ENCODE data around the gene STAT1.

STAT1 gene

DNA sequence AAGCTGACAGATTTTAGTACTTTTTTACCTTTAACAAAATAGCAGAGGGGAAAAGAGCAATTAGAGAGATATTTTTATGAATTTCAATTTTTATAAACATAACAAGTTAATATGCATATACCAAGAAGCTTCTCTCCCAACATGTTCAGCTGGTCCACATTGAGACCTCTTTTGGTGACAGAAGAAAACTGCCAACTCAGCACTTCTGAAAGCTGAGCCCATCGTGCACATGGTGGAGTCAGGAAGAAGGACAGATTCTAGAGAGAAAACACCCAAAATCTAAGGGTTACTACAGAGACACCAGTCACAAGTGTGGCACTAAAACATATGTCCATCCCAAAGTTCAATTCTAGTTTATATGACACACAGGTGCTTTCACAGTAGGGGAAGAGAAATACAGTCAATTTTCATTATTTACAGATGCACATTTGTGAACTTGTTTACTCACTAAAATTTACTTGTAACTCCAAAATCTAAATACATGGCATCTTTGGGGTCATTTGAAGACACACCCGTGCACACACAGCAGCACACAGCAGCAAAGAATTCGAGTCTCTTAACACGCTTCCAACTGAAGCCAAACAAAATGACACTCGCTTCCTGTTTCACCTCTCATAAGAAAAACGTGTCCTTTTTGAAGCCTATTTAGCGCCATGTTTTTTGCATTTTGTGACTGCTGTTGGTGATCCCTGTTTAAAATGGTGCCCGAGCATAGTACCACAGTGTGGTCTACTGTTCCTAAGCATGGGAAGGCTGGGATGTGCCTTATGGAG lies 31.5 kb downstream of the STAT1 start:
- TF ChIP-seq, protein P1, sequence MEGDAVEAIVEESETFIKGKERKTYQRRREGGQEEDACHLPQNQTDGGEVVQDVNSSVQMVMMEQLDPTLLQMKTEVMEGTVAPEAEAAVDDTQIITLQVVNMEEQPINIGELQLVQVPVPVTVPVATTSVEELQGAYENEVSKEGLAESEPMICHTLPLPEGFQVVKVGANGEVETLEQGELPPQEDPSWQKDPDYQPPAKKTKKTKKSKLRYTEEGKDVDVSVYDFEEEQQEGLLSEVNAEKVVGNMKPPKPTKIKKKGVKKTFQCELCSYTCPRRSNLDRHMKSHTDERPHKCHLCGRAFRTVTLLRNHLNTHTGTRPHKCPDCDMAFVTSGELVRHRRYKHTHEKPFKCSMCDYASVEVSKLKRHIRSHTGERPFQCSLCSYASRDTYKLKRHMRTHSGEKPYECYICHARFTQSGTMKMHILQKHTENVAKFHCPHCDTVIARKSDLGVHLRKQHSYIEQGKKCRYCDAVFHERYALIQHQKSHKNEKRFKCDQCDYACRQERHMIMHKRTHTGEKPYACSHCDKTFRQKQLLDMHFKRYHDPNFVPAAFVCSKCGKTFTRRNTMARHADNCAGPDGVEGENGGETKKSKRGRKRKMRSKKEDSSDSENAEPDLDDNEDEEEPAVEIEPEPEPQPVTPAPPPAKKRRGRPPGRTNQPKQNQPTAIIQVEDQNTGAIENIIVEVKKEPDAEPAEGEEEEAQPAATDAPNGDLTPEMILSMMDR (IDR thresholded peaks at IDR 0.05; ENCODE audit: borderline replicate concordance, control extremely low read depth, extremely low read depth, insufficient read depth, missing control alignments): no peak
- no peak for DNase-seq (ENCODE audit: low spot score)
- in situ Hi-C loops (cut with MboI; ENCODE audit: low sequenced_read_pairs, unreplicated experiment): no loop called here

GRCh38 chr2:190981733-190982132 lies 32.2 kb downstream of the STAT1 start:
- in situ Hi-C loops (cut with MboI; ENCODE audit: low sequenced_read_pairs, unreplicated experiment): no loop called here
- TF ChIP-seq, protein P1 (IDR thresholded peaks at IDR 0.05; ENCODE audit: borderline replicate concordance, control extremely low read depth, extremely low read depth, insufficient read depth, missing control alignments): no peak
- no peak for DNase-seq (ENCODE audit: low spot score)

DNA sequence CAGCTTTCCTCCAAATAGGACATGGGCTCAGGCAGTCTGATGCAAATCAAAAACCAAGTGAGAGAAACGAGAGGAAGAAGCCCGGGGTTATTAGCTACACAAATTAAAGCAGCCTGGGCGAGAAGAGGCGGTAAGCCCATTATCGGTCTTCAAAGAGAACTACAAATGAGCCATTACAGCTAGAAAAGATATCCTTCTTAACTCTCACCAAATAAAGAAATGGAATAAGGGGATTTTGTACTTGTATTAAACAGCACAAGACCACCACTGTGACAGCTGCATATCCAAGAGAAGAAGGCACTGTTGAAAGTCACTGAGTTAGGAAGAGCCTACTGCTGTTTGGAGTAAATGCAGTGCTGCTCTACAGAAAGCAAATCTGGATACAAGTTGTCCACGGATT lies 32.6 kb downstream of the STAT1 start:
- in situ Hi-C loops (cut with MboI; ENCODE audit: low sequenced_read_pairs, unreplicated experiment): no loop called here
- TF ChIP-seq, protein P1 (IDR thresholded peaks at IDR 0.05; ENCODE audit: borderline replicate concordance, control extremely low read depth, extremely low read depth, insufficient read depth, missing control alignments): no peak
- no peak for DNase-seq (ENCODE audit: low spot score)

GRCh38 chr2:190980630-190981209 lies 33.3 kb downstream of the STAT1 start:
- TF ChIP-seq, protein P1 (IDR thresholded peaks at IDR 0.05; ENCODE audit: borderline replicate concordance, control extremely low read depth, extremely low read depth, insufficient read depth, missing control alignments): no peak
- in situ Hi-C loops (cut with MboI; ENCODE audit: low sequenced_read_pairs, unreplicated experiment): no loop called here
- no peak for DNase-seq (ENCODE audit: low spot score)

- no peak for DNase-seq (ENCODE audit: low spot score)
- in situ Hi-C loops (cut with MboI; ENCODE audit: low sequenced_read_pairs, unreplicated experiment): no loop called here
- TF ChIP-seq, protein P1 (IDR thresholded peaks at IDR 0.05; ENCODE audit: borderline replicate concordance, control extremely low read depth, extremely low read depth, insufficient read depth, missing control alignments): no peak
These were observed 33.9 kb downstream of the STAT1 start for GRCh38 chr2:190979906-190980629.

- TF ChIP-seq, protein P1 (IDR thresholded peaks at IDR 0.05; ENCODE audit: borderline replicate concordance, control extremely low read depth, extremely low read depth, insufficient read depth, missing control alignments): no peak
- no peak for DNase-seq (ENCODE audit: low spot score)
- in situ Hi-C loops (cut with MboI; ENCODE audit: low sequenced_read_pairs, unreplicated experiment): no loop called here
These were observed 35.5 kb downstream of the STAT1 start for GRCh38 chr2:190978389-190979053.
